Neural progenitor cell (in vitro differentiated cells): ENCODE data around the gene ING1.

Experiments used
- EZH2 ChIP-seq: fragments of 200-600 bp; sonication (generic); IDR thresholded peaks from 2 replicates; pipeline ENCODE4 v1.6.1; 2017; ENCODE audit warnings: antibody characterized with exemption, mild to moderate bottlenecking, moderate library complexity
- EZH2phosphoT487 ChIP-seq: fragments of 200-600 bp; sonication (generic); IDR thresholded peaks from 2 replicates; pipeline ENCODE4 v1.6.1; 2017; ENCODE audit warnings: antibody characterized with exemption
- TF ChIP-seq, protein P1 (sequence below): fragments of 200-600 bp; sonication (generic); IDR thresholded peaks from 2 replicates; pipeline ENCODE4 v1.5.1; 2017; ENCODE audit warnings: antibody characterized with exemption, mild to moderate bottlenecking

DNA sequence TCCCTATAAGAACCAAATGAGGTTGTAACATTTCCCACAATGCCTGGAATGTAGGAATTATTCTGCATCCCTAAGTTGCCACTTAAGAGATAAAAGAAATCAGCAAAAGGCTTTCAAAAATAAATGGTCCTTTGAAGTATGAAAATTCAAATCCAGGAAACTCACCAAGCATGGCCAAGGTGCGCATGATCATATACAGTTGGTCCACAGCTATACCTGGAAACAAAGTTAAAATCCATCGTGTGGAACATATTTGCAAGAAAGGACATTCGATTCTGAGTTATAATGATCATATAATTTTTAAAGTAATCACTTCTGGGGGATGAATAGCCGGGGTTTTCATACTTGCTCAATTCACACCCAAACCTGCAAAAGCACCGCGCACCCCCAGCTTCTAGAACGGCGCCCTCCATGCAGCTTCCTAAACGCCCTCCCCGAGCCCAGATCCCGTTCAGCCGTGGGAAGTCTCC lies 8.1 kb upstream of the ING1 start:
- TF ChIP-seq, protein P1, sequence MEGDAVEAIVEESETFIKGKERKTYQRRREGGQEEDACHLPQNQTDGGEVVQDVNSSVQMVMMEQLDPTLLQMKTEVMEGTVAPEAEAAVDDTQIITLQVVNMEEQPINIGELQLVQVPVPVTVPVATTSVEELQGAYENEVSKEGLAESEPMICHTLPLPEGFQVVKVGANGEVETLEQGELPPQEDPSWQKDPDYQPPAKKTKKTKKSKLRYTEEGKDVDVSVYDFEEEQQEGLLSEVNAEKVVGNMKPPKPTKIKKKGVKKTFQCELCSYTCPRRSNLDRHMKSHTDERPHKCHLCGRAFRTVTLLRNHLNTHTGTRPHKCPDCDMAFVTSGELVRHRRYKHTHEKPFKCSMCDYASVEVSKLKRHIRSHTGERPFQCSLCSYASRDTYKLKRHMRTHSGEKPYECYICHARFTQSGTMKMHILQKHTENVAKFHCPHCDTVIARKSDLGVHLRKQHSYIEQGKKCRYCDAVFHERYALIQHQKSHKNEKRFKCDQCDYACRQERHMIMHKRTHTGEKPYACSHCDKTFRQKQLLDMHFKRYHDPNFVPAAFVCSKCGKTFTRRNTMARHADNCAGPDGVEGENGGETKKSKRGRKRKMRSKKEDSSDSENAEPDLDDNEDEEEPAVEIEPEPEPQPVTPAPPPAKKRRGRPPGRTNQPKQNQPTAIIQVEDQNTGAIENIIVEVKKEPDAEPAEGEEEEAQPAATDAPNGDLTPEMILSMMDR = no peak
- TF ChIP-seq EZH2phosphoT487 = no peak
- TF ChIP-seq EZH2 = no peak
